Activated CD8-positive, alpha-beta memory T cell treated with anti-CD3 and anti-CD28 coated beads for 1 hour (primary cell): Measurements from ENCODE around the gene GSTM3.
"Not testable (repeated sequence)": the region's sequence is repeated elsewhere in the genome, so short reads cannot be mapped to it uniquely, and the experiment has no call there.

Experiments
- DNase-seq, 2 donors: peaks; one replicate each; pipeline ENCODE4 v3.0.0-alpha.2; 2020; ENCODE audit warnings: low read depth in 1 of 2; ENCODE audit errors: extremely low read depth in 1 of 2

The GSTM3 gene

DNA sequence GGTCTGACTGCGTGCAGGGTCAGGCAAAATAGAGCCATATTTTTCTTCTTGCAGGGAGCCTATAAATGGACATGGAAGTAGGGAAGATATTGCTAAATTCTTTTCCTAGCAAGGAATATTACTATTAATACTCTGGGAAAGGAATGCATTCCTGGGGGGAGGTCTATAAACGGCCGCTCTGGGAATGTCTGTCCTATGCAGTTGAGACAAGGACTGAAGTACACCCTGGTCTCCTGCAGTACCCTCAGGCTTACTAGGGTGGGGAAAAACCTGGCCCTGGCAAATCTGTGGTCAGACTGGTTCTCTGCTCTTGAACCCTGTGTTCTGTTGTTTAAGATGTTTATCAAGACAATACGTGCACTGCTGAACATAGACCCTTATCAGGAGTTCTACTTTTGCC is 31.9 kb downstream of the GSTM3 start:
- DNase-seq = not testable (repeated sequence)

DNA sequence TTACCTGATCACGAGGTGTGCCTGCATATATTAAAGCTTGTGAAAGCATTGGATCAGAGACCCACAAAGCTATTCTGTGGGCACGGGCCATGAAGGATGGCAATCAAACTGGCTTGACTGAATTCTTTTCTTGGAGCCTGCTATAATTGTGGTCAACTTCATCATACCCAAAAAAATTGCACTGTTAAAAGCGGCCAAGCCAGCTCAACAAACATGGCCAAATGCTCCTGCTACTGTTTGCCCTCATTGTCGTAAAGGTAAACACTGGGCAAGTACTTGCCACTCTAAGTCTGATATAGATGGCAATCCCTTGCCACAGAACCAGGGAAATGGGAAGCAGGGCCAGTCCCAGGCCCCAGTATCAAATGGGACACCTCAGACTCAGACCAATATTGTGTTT is 35.4 kb downstream of the GSTM3 start:
- no peak for DNase-seq

DNA sequence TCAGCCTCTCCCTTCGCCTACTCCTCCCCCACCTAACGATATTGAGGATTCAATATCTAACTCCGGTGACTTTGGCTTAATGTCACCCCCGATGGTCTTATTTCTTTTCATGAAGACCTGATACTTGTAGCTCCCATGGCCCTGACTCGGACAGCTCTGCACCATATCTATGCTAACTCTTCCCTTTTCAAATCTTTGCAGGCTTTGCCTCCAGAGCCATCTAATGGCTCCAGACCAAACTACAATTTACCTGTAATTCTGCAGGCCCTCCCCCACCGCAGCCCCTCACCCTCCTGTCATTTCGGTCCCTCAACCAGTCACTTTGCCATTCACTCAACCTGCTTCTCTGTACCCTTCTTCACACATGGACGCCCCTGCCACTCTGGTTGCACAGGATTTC is 36.7 kb downstream of the GSTM3 start:
- no peak for DNase-seq

DNA sequence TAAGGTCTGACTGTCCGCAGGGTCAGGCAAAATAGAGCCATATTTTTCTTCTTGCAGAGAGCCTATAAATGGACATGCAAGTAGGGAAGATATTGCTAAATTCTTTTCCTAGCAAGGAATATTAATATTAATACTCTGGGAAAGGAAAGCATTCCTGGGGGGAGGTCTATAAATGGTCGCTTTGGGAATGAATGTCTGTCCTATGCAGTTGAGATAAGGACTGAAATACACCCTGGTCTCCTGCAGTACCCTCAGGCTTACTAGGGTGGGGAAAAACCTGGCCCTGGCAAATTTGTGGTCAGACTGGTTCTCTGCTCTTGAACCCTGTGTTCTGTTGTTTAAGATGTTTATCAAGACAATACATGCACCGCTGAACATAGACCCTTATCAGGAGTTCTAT is 37.9 kb downstream of the GSTM3 start:
- not testable (repeated sequence) for DNase-seq

DNA sequence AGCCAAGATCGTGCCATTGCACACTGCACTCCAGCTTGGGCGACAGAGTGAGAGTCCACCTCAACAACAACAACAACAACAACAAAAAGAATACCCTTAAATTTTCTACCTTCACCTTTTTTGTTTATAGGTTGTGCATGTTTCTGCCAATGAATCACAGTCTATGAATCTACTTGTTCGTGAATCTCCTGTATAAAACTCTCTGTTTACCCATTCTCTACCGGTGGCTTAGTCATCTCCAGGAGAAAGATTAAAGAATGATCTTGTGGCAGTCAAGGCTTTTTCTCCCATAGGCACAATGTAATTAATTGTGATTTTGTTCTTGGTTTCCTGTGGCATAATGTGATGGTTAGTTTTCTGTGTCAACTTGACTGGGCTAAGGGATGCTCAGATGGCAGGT is 43.0 kb downstream of the GSTM3 start:
- not testable (repeated sequence) for DNase-seq

DNA sequence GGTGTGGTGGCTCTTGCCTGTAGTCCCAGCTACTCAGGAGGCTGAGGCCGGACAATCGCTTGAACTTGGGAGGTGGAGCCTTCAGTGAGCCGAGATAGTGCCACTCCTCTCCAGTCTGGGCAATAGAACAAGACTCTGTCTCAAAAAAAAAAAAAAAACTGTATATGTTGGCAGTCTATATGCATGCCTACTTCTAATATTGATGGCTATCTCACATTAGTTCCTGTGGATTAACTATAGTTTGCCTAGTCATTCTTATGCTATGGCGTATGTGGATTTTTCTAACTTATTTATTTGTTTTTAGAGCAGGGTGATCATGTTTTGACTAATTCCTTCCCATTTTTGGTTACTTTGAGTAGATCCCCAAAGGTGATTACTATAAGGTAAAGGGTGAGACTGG is 43.8 kb downstream of the GSTM3 start:
- no peak for DNase-seq

DNA sequence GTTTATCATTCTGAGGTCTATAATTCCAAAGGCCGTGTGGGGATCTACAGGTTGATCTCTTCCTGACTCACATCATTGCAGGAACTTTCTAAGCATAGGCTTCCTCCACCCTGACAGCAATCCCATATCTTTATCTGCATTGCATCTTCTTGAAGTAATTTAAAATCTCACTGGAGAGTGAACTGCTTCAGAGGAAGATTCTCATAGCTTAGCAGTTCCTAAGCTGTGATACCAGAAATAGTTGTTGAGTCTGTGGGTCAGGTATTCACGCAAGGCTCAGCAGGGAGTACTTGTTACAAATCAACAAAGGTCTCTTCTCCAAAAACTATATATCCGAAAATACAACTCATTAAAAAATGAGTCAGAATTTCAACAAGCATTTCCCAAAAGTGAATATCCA is 45.7 kb downstream of the GSTM3 start:
- not testable (repeated sequence) for DNase-seq

DNA sequence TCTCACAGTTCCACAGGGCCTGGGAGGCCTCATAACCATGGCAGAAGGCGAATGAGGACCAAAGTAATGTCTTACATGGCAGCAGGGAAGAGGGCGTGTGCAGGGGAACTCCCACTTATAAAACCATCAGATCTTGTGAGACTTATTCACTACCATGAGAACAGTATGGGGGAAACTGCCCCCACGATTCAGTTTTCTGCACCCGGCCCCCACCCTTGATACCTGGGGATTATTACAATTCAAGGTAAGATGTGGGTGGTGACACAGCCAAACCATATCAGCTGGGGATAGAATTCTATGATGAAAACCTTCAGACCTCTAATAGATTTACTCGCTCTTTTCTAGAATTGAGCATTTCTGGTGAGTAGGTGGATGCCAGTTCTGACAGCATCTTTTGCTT is 46.4 kb downstream of the GSTM3 start:
- not testable (repeated sequence) for DNase-seq

DNA sequence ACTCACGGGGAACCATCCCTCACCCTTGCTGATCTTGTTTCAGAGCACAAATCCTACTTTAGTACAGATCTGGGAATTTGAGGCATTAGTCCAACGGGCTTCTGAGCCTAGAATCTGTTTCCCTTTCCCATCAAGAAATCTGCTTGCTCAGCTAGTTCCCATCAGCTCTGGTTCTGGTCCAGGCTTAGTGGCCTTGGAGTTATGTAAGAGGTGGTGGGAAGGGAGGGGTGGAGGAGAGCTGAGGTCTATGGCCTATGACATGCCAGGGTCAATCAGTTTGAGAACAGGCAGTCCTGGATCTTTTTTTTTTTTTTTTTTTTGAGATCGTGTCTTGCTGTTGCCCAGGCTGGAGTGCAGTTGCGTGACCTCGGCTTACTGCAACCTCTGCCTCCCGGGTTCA is 49.1 kb downstream of the GSTM3 start:
- no peak for DNase-seq

DNA sequence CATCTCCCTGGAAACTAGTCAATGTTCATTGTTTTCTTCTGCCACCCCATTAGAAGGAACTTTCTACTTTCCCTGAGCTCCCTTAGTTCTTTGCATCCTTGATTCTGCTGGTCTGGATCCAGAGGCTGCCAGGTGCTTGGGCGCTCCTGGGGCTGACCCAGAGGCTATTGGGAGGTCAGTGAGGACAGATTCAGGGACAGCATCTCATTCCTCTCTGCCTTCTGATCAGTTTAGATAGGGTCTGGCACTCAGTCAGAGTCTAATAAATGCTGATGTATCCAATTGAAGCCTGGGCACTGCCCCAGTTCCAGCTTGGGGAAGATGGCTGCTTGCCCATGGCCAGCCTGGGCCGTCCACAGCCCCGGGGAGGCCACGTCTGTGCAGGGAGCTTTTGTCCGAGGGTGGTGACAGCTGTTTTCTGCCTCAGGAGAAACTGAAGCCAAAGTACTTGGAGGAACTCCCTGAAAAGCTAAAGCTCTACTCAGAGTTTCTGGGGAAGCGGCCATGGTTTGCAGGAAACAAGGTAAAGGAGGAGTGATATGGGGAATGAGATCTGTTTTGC is 50.9 kb downstream of the GSTM3 start:
- no peak for DNase-seq

DNA sequence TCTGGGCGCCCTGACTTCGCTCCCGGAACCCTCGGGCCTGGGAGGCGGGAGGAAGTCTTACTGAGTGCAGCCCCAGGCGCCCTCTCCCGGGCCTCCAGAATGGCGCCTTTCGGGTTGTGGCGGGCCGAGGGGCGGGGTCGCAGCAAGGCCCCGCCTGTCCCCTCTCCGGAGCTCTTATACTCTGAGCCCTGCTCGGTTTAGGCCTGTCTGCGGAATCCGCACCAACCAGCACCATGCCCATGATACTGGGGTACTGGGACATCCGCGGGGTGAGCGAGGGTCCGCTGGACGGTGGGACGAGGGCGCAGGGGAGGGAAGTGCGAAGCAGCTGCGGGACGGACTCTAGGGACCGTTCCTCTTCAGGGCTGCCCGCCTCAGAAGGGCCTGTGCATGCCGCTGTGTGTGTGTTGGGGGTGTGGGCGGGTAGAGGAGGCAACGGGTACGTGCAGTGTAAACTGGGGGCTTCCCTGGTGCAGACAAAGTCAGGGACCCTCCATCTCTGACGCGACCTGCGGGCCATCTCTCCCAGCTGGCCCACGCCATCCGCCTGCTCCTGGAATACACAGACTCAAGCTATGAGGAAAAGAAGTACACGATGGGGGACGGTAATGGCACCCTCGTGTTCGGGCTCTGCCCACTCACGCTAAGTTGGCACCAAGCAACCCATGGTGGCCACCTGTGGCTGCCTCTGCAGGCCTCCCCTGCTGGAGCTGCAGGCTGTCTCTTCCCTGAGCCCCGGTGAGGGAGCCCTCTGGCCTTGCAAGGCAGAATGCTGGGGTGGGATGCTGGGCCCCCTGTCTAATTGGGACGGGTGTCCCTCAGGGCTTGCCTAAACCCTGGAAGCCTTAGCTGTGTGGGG is 53.0 kb downstream of the GSTM3 start, which contains the start of gene GSTM1:
Gene GSTM1, plus strand, starts transcription at position 177 of the 859 bp plus-strand sequence. Its CDS starts 57 bp downstream, at position 234.
- DNase-seq = peak in 1 of 2 donors; percentile 65

DNA sequence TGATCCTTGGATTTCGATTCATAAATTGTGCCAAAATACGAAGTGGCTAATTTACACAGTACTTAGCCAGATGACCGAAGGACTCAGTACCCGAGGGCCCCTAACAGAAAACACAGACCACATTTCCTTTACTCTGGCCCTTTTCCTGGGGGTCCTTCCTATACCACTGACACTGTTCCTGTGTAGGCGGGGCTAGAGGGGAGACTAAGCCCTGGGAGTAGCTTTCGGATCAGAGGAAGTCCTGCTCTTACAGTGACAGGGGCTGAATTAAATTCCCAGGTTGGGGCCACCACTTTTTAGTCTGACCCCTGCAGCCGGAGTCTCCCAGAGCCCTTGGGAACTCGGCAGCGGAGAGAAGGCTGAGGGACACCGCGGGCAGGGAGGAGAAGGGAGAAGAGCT is 53.7 kb downstream of the GSTM3 start:
- DNase-seq = not testable (repeated sequence)

DNA sequence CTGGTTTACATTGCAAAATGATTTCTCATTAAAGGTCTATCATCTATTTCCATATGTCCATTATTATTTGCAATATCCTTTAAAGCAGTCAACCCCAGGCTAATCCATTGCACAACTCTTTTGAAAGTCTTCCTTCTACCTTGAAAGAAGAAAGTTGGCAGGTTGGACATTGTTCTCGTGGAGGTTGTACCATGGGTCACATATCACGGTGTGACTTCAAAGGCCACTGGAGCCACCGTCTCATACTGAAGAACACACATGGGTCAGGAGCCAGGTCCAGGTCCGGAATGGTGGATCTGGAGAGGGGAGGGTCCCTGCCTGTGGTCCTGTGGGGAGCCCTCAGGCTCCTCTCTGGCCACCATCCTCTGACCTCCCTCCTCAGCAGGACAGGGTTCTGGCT is 54.9 kb downstream of the GSTM3 start:
- not testable (repeated sequence) for DNase-seq

DNA sequence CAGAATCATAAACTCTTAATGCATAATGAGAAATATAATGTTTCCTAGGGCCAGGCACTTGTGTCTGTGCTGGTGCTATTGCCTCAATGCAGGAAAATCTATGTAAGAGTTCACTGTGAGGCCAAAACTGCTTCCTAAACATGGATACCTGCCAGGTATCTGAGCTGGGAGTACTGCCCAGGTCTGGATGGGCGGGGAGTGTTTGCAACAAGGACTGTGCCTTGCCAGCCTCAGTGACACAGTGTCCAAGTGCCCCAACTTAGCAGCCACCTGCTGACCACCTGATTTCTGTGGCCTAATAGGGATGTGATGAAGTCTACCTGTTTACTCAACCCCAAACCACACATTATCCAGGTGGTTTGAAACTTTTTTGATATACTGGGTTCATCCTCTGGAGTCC is 55.4 kb downstream of the GSTM3 start:
- not testable (repeated sequence) for DNase-seq

DNA sequence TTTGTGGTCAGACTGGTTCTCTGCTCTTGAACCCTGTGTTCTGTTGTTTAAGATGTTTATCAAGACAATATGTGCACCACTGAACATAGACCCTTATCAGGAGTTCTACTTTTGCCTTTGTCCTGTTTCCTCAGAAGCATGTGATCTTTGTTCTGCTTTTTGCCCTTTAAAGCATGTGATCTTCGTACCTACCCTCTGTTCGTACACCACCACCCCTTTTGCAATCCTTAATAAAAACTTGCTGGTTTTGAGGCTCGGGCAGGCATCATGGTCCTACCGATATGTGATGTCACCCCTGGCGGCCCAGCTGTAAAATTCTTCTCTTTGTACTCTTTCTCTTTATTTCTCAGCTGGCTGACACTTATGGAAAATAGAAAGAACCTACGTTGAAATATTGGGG is 56.1 kb downstream of the GSTM3 start:
- not testable (repeated sequence) for DNase-seq
